Neural cell (in vitro differentiated cells): ENCODE measurements around the gene EFTUD2. TPM values are rescaled to one million over a fixed set of nuclear protein-coding genes. Genes with fewer than 3 reads are reported as not detected.

ENCODE experiments used
- H2AFZ ChIP-seq: fragments of 200-600, 300-800 bp; sonication (generic), shearing (Covaris generic); 2 replicates; pipeline ENCODE4 v1.6.0; 2014; ENCODE audit warnings: low read depth, mild to moderate bottlenecking, antibody characterized with exemption, low read length, moderate library complexity
- H3F3A ChIP-seq: fragments of 200-600 bp; shearing (Covaris generic); 2 replicates; pipeline ENCODE4 v1.6.1; 2016; ENCODE audit warnings: mild to moderate bottlenecking, moderate library complexity, mixed read lengths, antibody characterized with exemption, low read length; ENCODE audit not compliant: insufficient read depth, poor library complexity, severe bottlenecking
- H3K27ac ChIP-seq: fragments of 200-600, 300-800 bp; sonication (generic), shearing (Covaris generic); 2 replicates; pipeline ENCODE4 v1.5.1; 2014; ENCODE audit warnings: mild to moderate bottlenecking, low read length, moderate library complexity
- H3K27me3 ChIP-seq: fragments of 300-800, 200-600 bp; sonication (generic), shearing (Covaris generic); 2 replicates; pipeline ENCODE4 v1.6.0; 2014; ENCODE audit warnings: mild to moderate bottlenecking, low read depth, low read length, moderate library complexity; ENCODE audit not compliant: insufficient read depth
- H3K36me3 ChIP-seq: fragments of 300-800, 200-600 bp; sonication (generic), shearing (Covaris generic); 2 replicates; pipeline ENCODE4 v1.5.1; 2014; ENCODE audit warnings: mild to moderate bottlenecking, antibody characterized with exemption, low read length, moderate library complexity; ENCODE audit not compliant: insufficient read depth
- H3K4me2 ChIP-seq: fragments of 300-800, 200-600 bp; sonication (generic), shearing (Covaris generic); 2 replicates; pipeline ENCODE4 v1.6.0; 2014; ENCODE audit warnings: mild to moderate bottlenecking, low read length
- H3K4me3 ChIP-seq: fragments of 300-800, 200-600 bp; sonication (generic), shearing (Covaris generic); 2 replicates; pipeline ENCODE4 v1.5.1; 2014; ENCODE audit warnings: mild to moderate bottlenecking, low read length, moderate library complexity
- H3K79me2 ChIP-seq: fragments of 200-600 bp; shearing (Covaris generic); replicated peaks from 2 replicates; pipeline ENCODE4 v1.6.0; 2014; ENCODE audit warnings: mild to moderate bottlenecking, low read length, moderate library complexity; ENCODE audit not compliant: insufficient read depth
- H3K9ac ChIP-seq: fragments of 300-800, 200-600 bp; sonication (generic), shearing (Covaris generic); 2 replicates; pipeline ENCODE4 v1.6.1; 2016; ENCODE audit warnings: mild to moderate bottlenecking, low read length, mixed read lengths
- H3K9me2 ChIP-seq: fragments of 200-600 bp; shearing (Covaris generic); 2 replicates; pipeline ENCODE4 v1.6.1; 2016; ENCODE audit warnings: mild to moderate bottlenecking, low read length, mixed read lengths; ENCODE audit not compliant: insufficient read depth
- H3K9me3 ChIP-seq: fragments of 200-600, 300-800 bp; sonication (generic), shearing (Covaris generic); 2 replicates; pipeline ENCODE4 v1.6.1; 2016; ENCODE audit warnings: mild to moderate bottlenecking, mixed run types, low read length, moderate library complexity, mixed read lengths
- H4K20me1 ChIP-seq: fragments of 200-600 bp; shearing (Covaris generic); 2 replicates; pipeline ENCODE4 v1.6.1; 2016; ENCODE audit warnings: mild to moderate bottlenecking, mixed run types; ENCODE audit not compliant: insufficient read depth
- EP300 ChIP-seq: fragments of 450-650 bp; conservative IDR thresholded peaks from 2 replicates; pipeline ENCODE4 v1.6.1; 2014; ENCODE audit warnings: antibody characterized with exemption, mild to moderate bottlenecking, moderate library complexity; ENCODE audit not compliant: poor library complexity, severe bottlenecking
- EZH2 ChIP-seq: fragments of 200-600, 300-800 bp; shearing (Covaris generic), sonication (generic); IDR thresholded peaks from 2 replicates; pipeline ENCODE4 v1.6.1; 2014; ENCODE audit warnings: antibody characterized with exemption, low read length, borderline replicate concordance, mild to moderate bottlenecking; ENCODE audit not compliant: insufficient read depth, poor library complexity, severe bottlenecking
- MXI1 ChIP-seq: fragments of 450-650 bp; conservative IDR thresholded peaks from 2 replicates; pipeline ENCODE4 v1.6.1; 2014; ENCODE audit warnings: antibody characterized with exemption, mild to moderate bottlenecking; ENCODE audit not compliant: poor library complexity, severe bottlenecking
- POLR2AphosphoS5 ChIP-seq: IDR thresholded peaks from 2 replicates; pipeline ENCODE4 v1.6.1; 2012
- RAD21 ChIP-seq: fragments of 450-650 bp; conservative IDR thresholded peaks from 2 replicates; pipeline ENCODE4 v1.6.1; 2014; ENCODE audit warnings: antibody characterized with exemption, mild to moderate bottlenecking, moderate library complexity
- SMC3 ChIP-seq: fragments of 450-650 bp; conservative IDR thresholded peaks from 2 replicates; pipeline ENCODE4 v1.6.1; 2014; ENCODE audit warnings: antibody characterized with exemption, mild to moderate bottlenecking, moderate library complexity; ENCODE audit not compliant: poor library complexity
- TAF1 ChIP-seq: IDR thresholded peaks from 2 replicates; pipeline ENCODE4 v1.6.1; 2012; ENCODE audit warnings: low read depth
- polyA plus RNA-seq: library from polyadenylated mRNA; depleted of rRNA; stranded (reverse); fragments of >200 nt; gene quantifications from 2 replicates; pipeline ENCODE4 v1.2.3, GENCODE V29; 2014
- TF ChIP-seq, protein P1 (sequence below): IDR thresholded peaks from 2 replicates; pipeline ENCODE4 v1.6.1; 2012; ENCODE audit warnings: borderline replicate concordance
- TF ChIP-seq, protein P2 (sequence below): fragments of 450-650 bp; IDR thresholded peaks from 2 replicates; pipeline ENCODE4 v1.5.1; 2014; ENCODE audit warnings: antibody characterized with exemption, mild to moderate bottlenecking, moderate library complexity; ENCODE audit not compliant: poor library complexity, severe bottlenecking

Gene EFTUD2
- polyA plus RNA-seq, 1 donor from 2014 or later = 69.4 TPM

DNA sequence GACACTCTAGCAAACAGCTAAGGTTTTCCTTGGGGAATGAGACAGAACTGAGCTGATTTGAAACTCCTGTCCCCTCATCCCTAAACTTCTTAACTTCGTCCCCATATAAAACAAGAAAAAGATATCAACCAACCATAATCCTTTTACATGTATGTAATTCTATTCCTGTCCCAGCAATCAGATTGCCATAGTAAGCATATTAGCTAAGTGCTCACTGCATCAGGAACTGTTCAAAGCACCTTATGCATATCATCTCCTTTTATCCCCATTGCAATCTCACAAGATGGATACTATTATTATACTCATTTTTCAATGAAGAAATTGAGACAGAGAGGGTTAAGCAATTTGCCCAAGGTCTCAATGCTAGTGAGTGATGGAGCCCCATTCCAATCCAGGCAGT is 41.5 kb upstream of the EFTUD2 start:
- Histone ChIP-seq H3K27ac (no peak overlapping the region), H3K9me3 (no peaks in the 10 kb centered on the region), H3K9me2 (no peaks in the 10 kb centered on the region), H3K4me2 (no peak overlapping the region), H3K27me3 (no peaks in the 10 kb centered on the region), H3K36me3 (no peaks in the 10 kb centered on the region), H3K79me2 (peaks cover 29% of the 10 kb centered on the region), H4K20me1 (no peaks in the 10 kb centered on the region), H2AFZ (no peak overlapping the region), H3K9ac (no peak overlapping the region), H3F3A (no peaks in the 10 kb centered on the region), H3K4me3 (no peak overlapping the region)
- TF ChIP-seq RAD21 (no peak), EZH2 (no peak), POLR2AphosphoS5 (no peak)

GRCh38 chr17:44940317-44940716 is 41.1 kb upstream of the EFTUD2 start:
- Histone ChIP-seq H4K20me1 (no peaks in the 10 kb centered on the region), H3F3A (no peaks in the 10 kb centered on the region)

More at GRCh38 chr17:44940317-44940716, 41.1 kb upstream of the EFTUD2 start:
- Histone ChIP-seq H3K27ac (no peak overlapping the region), H3K9me2 (no peaks in the 10 kb centered on the region), H3K36me3 (no peaks in the 10 kb centered on the region), H3K9ac (no peak overlapping the region), H3K79me2 (peaks cover 26% of the 10 kb centered on the region), H3K9me3 (no peaks in the 10 kb centered on the region), H2AFZ (no peak overlapping the region), H3K27me3 (no peaks in the 10 kb centered on the region), H3K4me2 (no peak overlapping the region), H3K4me3 (no peak overlapping the region)
- TF ChIP-seq EZH2 (no peak), TAF1 (no peak), SMC3 (no peak), EP300 (no peak), MXI1 (no peak), RAD21 (no peak), POLR2AphosphoS5 (no peak)
- TF ChIP-seq, protein P1, sequence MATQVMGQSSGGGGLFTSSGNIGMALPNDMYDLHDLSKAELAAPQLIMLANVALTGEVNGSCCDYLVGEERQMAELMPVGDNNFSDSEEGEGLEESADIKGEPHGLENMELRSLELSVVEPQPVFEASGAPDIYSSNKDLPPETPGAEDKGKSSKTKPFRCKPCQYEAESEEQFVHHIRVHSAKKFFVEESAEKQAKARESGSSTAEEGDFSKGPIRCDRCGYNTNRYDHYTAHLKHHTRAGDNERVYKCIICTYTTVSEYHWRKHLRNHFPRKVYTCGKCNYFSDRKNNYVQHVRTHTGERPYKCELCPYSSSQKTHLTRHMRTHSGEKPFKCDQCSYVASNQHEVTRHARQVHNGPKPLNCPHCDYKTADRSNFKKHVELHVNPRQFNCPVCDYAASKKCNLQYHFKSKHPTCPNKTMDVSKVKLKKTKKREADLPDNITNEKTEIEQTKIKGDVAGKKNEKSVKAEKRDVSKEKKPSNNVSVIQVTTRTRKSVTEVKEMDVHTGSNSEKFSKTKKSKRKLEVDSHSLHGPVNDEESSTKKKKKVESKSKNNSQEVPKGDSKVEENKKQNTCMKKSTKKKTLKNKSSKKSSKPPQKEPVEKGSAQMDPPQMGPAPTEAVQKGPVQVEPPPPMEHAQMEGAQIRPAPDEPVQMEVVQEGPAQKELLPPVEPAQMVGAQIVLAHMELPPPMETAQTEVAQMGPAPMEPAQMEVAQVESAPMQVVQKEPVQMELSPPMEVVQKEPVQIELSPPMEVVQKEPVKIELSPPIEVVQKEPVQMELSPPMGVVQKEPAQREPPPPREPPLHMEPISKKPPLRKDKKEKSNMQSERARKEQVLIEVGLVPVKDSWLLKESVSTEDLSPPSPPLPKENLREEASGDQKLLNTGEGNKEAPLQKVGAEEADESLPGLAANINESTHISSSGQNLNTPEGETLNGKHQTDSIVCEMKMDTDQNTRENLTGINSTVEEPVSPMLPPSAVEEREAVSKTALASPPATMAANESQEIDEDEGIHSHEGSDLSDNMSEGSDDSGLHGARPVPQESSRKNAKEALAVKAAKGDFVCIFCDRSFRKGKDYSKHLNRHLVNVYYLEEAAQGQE = no peak
- TF ChIP-seq, protein P2, sequence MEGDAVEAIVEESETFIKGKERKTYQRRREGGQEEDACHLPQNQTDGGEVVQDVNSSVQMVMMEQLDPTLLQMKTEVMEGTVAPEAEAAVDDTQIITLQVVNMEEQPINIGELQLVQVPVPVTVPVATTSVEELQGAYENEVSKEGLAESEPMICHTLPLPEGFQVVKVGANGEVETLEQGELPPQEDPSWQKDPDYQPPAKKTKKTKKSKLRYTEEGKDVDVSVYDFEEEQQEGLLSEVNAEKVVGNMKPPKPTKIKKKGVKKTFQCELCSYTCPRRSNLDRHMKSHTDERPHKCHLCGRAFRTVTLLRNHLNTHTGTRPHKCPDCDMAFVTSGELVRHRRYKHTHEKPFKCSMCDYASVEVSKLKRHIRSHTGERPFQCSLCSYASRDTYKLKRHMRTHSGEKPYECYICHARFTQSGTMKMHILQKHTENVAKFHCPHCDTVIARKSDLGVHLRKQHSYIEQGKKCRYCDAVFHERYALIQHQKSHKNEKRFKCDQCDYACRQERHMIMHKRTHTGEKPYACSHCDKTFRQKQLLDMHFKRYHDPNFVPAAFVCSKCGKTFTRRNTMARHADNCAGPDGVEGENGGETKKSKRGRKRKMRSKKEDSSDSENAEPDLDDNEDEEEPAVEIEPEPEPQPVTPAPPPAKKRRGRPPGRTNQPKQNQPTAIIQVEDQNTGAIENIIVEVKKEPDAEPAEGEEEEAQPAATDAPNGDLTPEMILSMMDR = no peak
